Measurements from ENCODE around the gene GGA1. TPM values are rescaled to one million over a fixed set of nuclear protein-coding genes. Genes with fewer than 3 reads are reported as not detected.

GGA1 gene
- total and polyA plus RNA-seq, 10 donors = 43.4 to 134 (median 83.4) TPM

DNA sequence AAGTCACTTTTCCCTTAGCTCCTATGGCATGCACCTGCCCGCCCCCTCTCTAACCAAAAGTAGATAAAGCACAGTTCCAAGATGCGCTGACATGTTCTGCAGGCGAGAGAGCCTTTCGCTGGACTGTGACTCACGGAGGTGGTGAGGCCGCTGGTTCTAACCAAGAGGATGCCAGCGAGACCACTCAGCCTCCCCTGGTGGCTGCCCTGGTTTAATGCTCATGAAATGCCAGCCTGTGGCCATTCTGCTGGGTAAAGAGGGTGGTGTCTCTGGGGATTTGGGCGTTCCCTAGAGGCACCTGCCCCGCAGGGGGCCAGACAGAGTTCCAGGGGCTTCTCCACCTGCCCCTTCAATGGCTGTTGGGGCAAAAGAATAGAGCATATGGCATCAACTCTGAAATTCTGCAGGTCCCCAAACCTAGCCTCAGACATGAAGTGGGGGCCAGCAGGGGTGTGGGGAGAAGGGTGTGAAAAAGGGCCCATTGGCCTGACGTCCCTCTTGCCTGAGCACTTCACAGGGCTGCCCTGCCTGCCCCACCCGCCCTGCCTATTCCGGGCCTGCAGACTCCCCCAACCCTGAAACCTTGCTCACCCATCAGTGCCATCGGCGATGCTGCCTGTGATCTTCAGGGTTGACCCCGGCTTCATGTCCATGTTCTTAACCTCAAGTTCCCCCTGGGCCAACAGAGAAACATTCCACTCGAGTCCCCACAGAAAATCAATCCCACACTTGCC is 37.2 kb upstream of the GGA1 start:
- peaks cover 0 to 11% (median 0%) of the 10 kb centered on the region in 6 donors for H3K36me3 ChIP-seq
- H3K9me3 ChIP-seq = no peaks in the 10 kb centered on the region
- 67 to 81% (median 75%) methylated on average over 9 to 16 of the region's 16 CpGs for WGBS, 5 donors
- no peak for DNase-seq
- TF ChIP-seq POLR2A (IDR thresholded peaks at IDR 0.05) (no peak), POLR2AphosphoS5 (IDR thresholded peaks at IDR 0.05) (peak in 2 of 3 donors; percentile 6 to 19)
- H3K27ac ChIP-seq = no peak overlapping the region
- H3K4me3 ChIP-seq = no peak overlapping the region
- peaks cover 0 to 7% (median 0%) of the 10 kb centered on the region in 7 donors for H3K27me3 ChIP-seq (replicated peaks in 1 of 7)
- intact Hi-C loops (cut with DNase I; ENCODE audit: low total_unique reads) = no loop called here
- peaks cover 12 to 38% (median 19%) of the 10 kb centered on the region in 6 donors for H3K4me1 ChIP-seq

DNA sequence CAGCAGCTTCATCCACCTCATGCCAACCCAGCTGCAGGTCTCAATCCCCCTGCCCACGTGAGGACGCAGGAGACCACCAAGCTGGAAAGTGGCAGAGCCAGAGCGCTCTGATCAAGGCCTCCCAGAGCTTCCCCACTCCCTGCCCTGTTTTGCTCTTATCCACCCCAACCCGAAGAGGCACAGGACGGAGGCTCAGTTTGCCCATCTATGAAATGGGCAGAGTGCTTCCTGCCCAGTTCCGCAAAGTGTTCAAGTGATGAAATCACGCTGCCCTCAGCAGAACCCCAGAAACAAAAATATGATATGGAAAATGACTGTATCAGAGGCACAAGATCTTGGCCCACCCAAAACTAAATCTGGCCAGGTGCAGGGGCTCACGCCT is 36.7 kb upstream of the GGA1 start:
- no peaks in the 10 kb centered on the region for H3K9me3 ChIP-seq
- H3K36me3 ChIP-seq = peaks cover 0 to 9% (median 0%) of the 10 kb centered on the region in 6 donors
- H3K27me3 ChIP-seq (replicated peaks in 1 of 7) = peaks cover 0 to 7% (median 0%) of the 10 kb centered on the region in 7 donors
- peaks cover 7 to 33% (median 14%) of the 10 kb centered on the region in 6 donors for H3K4me1 ChIP-seq
- H3K27ac ChIP-seq = no peak overlapping the region
- DNase-seq = no peak
- intact Hi-C loops (cut with DNase I; ENCODE audit: low total_unique reads) = no loop called here
- 85 to 99% (median 92%) methylated on average over 8 of the region's 8 CpGs for WGBS, 5 donors
- H3K4me3 ChIP-seq = no peak overlapping the region
- TF ChIP-seq POLR2A (IDR thresholded peaks at IDR 0.05) = no peak
- peak in 1 of 3 donors; percentile 22 for TF ChIP-seq POLR2AphosphoS5 (IDR thresholded peaks at IDR 0.05)

DNA sequence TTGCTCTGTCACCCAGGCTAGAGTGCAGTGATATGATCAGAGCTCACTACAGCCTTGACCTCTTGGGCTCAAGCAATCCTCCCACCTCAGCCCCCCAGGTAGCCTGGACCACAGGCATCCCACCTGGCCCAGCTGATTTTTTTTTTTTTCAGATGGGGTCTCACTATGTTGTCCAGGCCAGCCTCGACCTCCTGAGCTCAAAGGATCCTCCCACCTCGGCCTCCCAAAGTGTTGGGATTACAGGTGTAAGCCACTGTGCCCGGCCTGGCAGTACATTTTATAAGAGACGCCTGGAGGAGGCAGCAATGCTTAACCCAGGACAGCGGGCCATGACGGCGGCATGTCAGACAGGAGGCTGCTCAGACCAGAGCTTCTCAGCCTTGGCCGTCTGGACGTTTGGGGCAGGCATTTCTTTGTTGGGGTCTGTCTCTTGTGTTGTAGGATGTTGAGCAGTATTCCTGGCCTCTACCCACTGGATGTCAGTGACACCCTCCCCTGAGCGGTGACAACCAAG is 33.1 kb upstream of the GGA1 start:
- 83 to 94% (median 90%) methylated on average over 10 of the region's 10 CpGs for WGBS, 5 donors
- peak overlapping the region in 1 of 8 donors; percentile 62 for H3K27ac ChIP-seq
- no peaks in the 10 kb centered on the region for H3K27me3 ChIP-seq (replicated peaks in 1 of 7)
- no peaks in the 10 kb centered on the region for H3K36me3 ChIP-seq
- TF ChIP-seq POLR2A (IDR thresholded peaks at IDR 0.05) = no peak
- TF ChIP-seq, protein P1, sequence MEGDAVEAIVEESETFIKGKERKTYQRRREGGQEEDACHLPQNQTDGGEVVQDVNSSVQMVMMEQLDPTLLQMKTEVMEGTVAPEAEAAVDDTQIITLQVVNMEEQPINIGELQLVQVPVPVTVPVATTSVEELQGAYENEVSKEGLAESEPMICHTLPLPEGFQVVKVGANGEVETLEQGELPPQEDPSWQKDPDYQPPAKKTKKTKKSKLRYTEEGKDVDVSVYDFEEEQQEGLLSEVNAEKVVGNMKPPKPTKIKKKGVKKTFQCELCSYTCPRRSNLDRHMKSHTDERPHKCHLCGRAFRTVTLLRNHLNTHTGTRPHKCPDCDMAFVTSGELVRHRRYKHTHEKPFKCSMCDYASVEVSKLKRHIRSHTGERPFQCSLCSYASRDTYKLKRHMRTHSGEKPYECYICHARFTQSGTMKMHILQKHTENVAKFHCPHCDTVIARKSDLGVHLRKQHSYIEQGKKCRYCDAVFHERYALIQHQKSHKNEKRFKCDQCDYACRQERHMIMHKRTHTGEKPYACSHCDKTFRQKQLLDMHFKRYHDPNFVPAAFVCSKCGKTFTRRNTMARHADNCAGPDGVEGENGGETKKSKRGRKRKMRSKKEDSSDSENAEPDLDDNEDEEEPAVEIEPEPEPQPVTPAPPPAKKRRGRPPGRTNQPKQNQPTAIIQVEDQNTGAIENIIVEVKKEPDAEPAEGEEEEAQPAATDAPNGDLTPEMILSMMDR (IDR thresholded peaks at IDR 0.05 in 8 of 11, conservative IDR thresholded peaks at IDR 0.05 in 3 of 11) = no peak
- TF ChIP-seq POLR2AphosphoS5 (IDR thresholded peaks at IDR 0.05) = no peak
- peaks cover under 1 to 32% (median 12%) of the 10 kb centered on the region in 6 donors for H3K4me1 ChIP-seq
- intact Hi-C loops (cut with DNase I; ENCODE audit: low total_unique reads) = no loop called here
- no peaks in the 10 kb centered on the region for H3K9me3 ChIP-seq
- DNase-seq = no peak
- no peak overlapping the region for H3K4me3 ChIP-seq

DNA sequence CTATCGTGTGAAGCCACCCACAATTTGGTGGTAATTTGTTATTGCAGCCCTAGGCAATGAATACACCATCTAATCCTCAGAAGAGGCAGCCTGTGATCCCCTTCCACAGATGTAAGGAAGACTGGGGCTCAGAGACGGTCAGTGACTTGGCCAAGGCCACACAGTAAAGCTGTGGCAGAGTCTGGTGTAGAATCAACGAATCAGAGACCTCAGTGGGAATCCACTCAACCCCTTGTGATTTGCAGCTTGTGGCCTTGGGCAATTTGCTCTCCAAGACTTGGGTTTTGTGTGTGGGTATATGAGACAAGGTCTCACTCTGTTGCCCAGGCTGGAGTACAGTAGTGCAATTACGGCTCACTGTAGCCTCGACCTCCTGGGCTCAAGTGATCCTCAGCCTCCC is 30.6 kb upstream of the GGA1 start:
- TF ChIP-seq, protein P1 (IDR thresholded peaks at IDR 0.05 in 8 of 11, conservative IDR thresholded peaks at IDR 0.05 in 3 of 11) = no peak
- TF ChIP-seq POLR2AphosphoS5 (IDR thresholded peaks at IDR 0.05) = no peak
- Histone ChIP-seq H3K4me1 (peaks cover 20 to 50% (median 31%) of the 10 kb centered on the region in 6 donors), H3K27me3 (replicated peaks in 1 of 7) (peaks cover 0 to 4% (median 0%) of the 10 kb centered on the region in 7 donors), H3K4me3 (no peak overlapping the region), H3K9me3 (no peaks in the 10 kb centered on the region), H3K36me3 (no peaks in the 10 kb centered on the region), H3K27ac (no peak overlapping the region)
- DNase-seq = no peak
- WGBS, 5 donors = 77 to 96% (median 85%) methylated on average over 5 of the region's 5 CpGs
- intact Hi-C loops (cut with DNase I; ENCODE audit: low total_unique reads) = no loop called here

DNA sequence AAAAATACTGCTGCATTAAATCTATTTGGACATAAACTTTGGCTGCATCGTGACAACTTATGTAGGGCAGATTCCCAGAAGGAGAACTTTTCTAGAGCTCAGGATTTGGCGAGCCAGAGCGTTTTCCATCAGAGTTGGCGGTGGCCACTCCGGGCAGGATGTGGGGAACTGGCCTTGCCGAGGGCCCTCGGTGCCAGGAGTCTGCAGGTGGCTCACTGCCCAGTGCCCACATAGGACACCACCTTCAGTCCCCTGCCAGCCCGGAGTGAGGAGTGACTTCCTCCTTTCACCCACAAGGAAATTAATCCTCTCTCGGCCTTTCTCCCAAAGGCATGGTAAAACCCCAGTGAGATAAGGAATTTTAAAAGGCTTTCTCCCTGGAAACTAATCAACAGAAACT is 27.1 kb upstream of the GGA1 start:
- Histone ChIP-seq H3K4me3 (no peak overlapping the region), H3K9me3 (no peaks in the 10 kb centered on the region), H3K27ac (peak overlapping the region in 4 of 8 donors; percentile 16 to 46 (median 30)), H3K27me3 (replicated peaks in 1 of 7) (peaks cover 0 to 9% (median 0%) of the 10 kb centered on the region in 7 donors), H3K36me3 (no peaks in the 10 kb centered on the region), H3K4me1 (peaks cover 20 to 38% (median 30%) of the 10 kb centered on the region in 6 donors)
- intact Hi-C loops (cut with DNase I; ENCODE audit: low total_unique reads) = no loop called here
- 3 to 16% (median 12%) methylated on average over 9 of the region's 9 CpGs for WGBS, 5 donors
- peak; percentile 84 for DNase-seq
- TF ChIP-seq POLR2AphosphoS5 (IDR thresholded peaks at IDR 0.05) (peak; percentile 16 to 70 (median 36)), POLR2A (IDR thresholded peaks at IDR 0.05) (no peak)
- TF ChIP-seq, protein P1 (IDR thresholded peaks at IDR 0.05 in 8 of 11, conservative IDR thresholded peaks at IDR 0.05 in 3 of 11) = no peak

All from spleen (tissue), 11 donors.